Activated CD8-positive, alpha-beta memory T cell treated with anti-CD3 and anti-CD28 coated beads for 4 hours (primary cell): ENCODE data around the gene PDE6H.

ENCODE experiments used
- DNase-seq, 2 donors: peaks; one replicate each; pipeline ENCODE4 v3.0.0-alpha.2; 2020; ENCODE audit warnings: low read depth in 2 of 2

PDE6H gene

GRCh38 chr12:14974633-14975032 is 1.8 kb downstream of the PDE6H start:
- no peak for DNase-seq

DNA sequence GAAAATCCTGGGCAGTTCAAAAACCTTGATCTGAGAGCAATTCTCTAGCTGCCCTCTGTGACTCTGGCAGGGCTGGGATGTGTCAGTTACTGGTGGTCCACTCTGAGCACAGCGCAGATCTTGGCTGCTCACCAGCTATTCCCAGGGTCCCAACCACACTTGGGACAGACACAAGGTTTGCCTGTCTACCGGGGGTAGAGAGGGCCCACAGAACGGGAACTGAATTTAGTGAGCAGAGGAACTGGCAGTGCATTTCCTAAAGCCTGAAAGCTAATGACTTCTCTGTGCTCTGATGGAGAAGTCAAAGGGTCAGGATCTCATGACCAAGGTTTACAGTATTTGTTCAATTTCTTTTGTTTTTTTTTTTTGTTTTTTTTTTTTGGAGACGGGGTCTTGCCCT is 2.6 kb downstream of the PDE6H start:
- DNase-seq: no peak

DNA sequence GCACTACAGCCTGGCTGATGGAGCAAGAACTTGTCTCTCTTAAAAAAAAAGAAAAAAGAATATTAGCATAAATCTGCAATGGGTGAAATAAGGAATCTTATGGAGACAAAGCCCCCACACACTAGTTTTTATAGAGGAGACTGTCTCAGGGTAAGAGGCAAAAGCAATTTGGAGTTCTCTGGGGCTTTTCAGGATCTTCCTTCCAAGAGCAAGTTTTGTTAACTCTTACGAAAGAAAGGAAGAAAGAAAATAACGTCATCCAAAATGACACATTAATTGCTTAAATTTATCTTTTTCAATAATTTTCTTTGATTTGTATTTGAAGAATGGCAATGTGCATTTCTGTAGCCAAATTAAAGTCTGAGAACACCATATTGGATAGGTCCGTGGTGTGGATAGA is 3.8 kb downstream of the PDE6H start:
- DNase-seq: no peak

DNA sequence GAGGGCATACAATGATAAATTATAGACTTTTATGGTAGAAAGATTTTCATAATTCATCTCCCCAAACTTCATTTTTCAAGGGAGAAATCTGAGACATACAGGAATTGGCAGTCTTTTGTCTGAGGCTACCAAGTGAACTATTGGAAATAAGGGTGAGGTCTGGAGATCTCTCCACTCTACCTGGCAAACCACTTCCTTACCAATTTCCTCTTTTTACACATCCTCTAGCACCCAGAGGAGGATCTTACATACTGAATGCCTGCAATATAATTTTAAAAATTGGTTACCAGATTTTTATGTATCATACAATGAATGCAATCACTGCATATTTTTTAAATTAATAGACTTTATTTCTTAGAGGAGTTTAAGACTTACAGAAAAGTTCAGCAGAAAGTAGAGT is 6.6 kb downstream of the PDE6H start:
- DNase-seq: no peak

DNA sequence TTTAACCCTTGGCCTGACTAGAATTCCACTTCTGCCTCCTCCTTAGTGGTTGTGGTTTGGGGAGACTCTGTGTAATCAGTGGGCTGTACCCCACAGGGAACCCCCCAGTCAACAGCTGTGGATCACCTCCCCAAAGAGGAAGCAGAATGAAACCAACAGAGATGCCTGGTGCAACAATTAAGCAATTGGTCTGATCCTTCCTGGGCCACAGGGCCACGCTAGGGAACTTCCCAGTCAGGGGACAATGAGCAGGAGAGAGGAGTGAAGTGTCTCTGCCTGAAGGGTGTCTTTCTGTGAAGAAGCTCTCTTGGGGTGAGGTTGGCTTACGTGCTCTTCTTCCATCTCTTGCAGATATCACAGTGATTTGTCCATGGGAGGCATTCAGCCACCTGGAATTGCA is 8.2 kb downstream of the PDE6H start:
- DNase-seq: no peak

DNA sequence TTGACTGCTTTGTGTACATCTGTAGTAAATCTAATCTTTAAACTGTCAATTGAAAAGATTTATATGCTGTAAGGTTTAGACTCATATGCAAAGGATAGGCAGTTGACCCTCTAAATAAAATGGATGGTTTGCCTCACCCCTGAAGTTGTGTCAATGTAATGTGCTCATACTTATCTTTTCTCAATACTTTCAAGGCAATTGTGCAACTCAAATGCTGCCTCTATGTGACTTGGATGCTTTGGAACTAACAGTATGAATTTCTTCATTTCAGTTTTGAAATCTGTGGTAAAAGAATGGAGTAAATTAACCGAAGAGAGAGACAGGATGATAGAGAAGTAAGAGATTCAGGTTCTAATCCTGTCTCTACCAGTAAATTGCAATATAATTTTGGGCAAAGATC is 9.7 kb downstream of the PDE6H start:
- no peak for DNase-seq

GRCh38 chr12:14982991-14983390 is 10.1 kb downstream of the PDE6H start:
- DNase-seq: no peak

GRCh38 chr12:14984036-14984435 is 11.2 kb downstream of the PDE6H start:
- no peak for DNase-seq

DNA sequence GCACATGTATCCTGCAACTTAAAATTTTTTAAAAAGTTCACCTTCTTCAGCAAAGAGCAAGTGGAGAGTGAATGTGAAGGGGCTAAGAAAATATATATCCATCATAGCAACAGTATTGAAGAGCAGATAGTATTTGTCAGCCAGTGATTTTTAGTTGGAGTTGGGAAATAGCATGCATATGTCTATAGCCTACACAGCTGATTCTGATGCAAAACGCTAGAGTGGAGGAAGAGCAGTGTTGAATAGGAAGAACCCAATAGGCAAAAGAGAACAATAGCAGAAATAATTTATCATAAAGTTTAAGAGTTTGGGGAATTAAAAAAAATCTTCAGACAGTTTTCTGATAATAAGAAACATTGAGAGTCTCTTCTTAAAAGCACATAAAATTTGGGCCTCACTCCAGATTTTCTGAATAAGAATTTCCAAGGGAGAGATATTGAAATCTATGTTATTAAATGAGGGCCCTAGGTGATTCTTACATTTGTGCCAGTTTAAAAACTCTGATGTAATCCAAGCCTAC is 12.0 kb downstream of the PDE6H start:
- no peak for DNase-seq

GRCh38 chr12:14986449-14986848 is 13.6 kb downstream of the PDE6H start:
- DNase-seq: no peak

DNA sequence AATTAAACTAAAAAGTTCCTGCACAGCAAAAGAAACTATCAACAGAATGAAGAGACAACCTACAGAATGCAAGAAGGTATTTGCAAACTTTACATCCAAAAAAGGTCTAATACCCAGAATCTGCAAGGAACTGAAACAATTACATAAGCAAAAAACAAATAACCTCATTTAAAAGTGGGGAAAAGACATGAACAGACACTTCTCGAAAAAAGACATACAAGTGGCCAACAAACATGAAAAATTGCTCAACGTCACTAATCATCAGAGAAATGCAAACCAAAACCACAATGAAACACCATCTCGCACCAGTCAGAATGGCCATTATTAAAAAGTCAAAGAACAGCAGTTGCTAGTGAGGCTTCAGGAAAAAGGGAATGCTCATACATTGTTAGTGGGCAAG is 15.2 kb downstream of the PDE6H start:
- no peak for DNase-seq

DNA sequence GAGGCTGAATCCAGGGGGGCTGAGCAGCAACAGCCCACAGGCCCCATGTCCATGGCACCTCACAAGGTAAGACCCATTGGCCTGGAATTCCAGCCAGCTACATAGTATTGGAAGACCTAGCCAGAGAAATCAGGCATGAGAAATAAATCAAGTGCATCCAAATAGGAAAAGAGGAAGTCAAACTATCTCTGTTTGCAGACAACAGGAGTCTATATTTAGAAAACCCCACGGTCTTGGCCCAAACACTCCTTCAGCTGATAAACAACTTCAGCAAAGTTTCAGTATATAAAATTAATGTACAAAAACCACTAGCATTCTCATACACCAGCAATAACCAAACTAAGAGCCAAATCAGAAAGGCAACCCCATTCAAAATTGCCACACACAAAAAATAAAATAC is 16.9 kb downstream of the PDE6H start:
- no peak for DNase-seq

DNA sequence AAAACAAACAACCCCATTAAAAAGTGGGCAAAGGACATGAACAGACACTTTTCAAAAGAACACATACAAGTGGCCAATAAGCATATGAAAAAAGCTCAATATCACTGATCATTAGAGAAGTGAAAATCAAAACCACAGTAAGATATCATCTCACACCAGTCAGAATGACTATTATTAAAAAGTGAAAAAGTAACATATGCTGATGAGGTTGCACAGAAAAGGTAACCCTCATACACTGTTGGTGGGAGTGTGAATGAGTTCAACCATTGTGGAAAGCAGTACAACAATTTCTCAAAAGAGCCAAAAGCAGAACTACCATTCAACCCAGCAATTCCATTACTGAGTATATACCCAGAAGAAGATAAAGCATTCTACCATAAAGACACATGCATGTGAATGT is 18.2 kb downstream of the PDE6H start:
- no peak for DNase-seq

DNA sequence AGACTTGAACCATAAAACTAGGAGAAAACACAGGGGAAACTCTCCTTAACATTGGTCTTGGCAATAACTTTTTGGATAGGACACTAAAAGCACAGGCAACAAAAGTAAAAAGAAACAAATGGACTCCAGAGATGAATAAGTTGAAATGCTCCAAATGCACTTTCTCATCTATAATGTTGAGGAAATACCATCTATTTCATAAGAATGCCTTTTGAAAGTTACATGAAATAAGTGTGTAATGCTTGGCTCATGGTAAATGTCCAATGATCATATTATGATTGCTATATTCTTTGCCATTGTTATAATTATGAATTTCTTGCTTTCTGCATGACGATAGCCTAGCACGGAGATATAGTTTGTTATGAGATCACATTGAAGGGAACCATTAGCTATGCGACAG is 19.8 kb downstream of the PDE6H start:
- no peak for DNase-seq

DNA sequence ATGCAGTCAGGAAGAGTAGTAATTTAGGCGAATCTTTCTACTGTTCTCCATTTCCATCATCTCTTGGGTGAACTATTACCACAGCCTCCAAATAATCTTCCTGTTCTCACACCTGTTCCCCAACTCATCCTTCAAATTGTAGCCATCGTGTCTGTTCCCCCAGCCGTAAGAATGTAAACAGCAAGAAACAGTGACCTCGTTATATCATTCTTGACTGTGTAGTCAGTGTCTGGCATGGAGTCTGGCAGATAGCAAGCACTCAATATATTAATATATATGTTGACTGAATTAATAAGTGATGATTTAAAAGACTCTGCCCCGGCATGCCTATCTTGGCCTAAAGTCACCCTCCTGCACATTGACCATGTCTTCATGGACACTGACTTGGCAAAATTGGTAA is 20.3 kb downstream of the PDE6H start:
- no peak for DNase-seq

DNA sequence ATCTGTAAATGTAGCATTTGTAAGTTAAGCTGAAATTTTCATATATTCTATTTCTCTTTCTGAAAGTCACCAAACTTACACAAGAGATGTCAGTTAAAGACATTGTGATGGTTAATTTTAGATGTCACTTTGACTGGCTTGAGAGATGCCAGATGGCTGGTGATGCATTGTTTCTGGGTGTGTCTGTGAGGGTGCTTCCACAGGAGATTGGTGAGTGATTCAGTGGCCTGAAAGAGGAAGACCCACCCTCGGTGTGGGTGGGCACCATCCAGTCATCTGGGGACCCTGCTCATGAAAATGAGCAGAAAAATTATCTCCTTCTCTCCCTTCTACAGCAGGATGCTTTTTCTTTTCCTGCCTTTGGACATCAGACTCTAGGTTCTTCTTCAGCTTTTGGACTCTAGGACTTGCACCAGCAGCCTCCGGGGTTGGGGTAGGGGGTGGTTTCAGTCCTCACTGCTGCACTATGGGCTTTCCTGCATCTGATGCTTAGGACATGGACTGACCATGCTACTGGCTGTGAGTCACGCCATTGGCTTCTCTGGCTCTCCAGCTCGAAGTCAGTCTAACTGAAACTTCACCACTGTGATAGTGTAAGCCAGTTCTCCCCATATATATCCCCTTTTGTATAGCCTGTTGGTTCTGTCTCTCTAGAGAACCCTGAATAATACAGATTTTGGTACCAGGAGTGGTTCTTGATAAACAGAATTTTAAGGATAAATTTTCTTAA is 20.9 kb downstream of the PDE6H start:
- peak; percentile 3 to 13 for DNase-seq

GRCh38 chr12:14994610-14995009 is 21.8 kb downstream of the PDE6H start:
- DNase-seq: no peak

GRCh38 chr12:14995583-14996425 is 23.0 kb downstream of the PDE6H start:
- no peak for DNase-seq

GRCh38 chr12:14997998-14998397 is 25.2 kb downstream of the PDE6H start:
- DNase-seq: no peak

GRCh38 chr12:14999021-14999694 is 26.3 kb downstream of the PDE6H start:
- DNase-seq: no peak

DNA sequence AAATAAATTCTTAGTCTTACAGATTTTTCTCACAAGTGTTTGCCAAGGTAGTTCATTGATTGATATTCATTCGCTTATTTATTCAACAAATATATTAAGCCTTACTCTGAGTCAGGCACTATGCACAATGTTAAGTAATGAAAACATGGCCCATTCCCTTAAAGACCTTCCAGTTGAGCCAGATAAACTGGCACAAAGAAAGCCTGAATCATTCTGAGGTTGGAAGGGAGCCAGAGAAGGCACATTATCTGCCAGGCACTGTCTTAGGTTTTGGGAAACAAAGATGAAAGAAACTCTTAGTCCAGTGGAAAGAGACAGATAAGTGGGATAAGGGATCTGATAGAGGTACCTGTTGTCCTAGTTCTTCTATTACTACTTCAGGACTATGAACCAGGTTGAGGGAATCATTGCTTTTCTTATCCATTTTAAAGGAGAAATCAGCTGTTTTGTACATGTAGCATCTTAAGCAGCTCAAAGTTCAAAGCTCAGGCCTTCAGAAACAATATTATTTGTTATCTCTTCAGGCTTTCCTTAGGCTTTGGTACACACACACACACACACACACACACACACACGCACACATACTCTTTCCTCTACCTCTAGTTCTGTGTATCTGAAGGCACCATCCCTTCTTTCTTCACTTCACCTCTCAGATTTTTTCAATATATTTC is 27.0 kb downstream of the PDE6H start:
- DNase-seq: no peak

DNA sequence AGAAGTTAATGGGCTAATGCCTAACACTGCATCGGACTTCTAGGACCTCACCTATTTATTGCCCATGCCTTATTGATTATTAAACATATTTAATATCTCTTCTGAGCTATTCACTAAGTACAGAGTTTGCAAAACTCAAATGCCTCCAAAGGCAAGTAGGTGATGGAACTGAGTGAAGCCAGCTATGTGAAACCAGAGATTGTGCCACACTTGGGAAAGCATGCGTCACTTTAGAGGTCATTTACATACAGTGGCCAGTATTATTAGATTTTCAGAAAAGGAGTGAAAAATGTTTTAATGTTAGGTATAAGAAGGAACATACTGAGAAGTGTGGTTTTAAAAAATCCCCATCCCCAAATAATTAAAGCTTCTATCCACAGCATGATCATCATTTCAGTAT is 27.7 kb downstream of the PDE6H start:
- DNase-seq: no peak
